Measurements from ENCODE around the gene KIF2A. TPM values are rescaled to one million over a fixed set of nuclear protein-coding genes. Genes with fewer than 3 reads are reported as not detected.

The KIF2A gene
- 28.5 and 34.0 TPM in 2 replicates for total RNA-seq

DNA sequence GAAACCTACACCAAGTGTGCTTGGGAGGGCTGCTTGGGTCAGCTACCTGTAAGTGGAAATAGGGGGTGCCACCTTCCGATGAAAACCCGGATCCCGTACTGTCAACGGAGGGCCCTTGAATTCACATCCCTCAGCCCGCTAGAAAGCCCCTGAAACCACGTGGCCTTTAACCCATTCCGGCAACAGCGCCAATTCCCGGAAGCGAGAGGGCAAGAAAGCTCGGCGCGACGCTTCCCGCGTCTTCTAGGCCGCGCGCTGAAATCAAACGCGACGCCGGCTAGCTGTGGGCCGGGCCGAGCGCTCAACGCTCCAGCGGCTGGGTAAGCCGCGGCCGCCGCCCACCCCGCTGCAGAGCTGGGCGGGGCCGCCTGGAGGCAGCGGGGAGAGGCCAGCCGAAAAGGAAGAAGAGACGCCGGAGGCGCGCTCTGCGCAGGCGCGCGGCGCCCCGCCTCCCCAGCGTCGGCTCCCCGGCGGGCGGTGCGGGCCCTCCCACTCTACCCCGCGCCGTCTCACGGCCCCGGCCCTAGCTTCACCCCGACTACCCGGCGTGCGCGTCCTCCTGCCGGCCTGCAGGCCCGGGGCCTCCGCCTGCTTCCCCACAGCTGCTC lies at the start of gene KIF2A:
Gene KIF2A (plus strand): TSS at position 492 of the 608 bp plus-strand sequence. CDS start 267 bp downstream, outside the sequence.

DNA sequence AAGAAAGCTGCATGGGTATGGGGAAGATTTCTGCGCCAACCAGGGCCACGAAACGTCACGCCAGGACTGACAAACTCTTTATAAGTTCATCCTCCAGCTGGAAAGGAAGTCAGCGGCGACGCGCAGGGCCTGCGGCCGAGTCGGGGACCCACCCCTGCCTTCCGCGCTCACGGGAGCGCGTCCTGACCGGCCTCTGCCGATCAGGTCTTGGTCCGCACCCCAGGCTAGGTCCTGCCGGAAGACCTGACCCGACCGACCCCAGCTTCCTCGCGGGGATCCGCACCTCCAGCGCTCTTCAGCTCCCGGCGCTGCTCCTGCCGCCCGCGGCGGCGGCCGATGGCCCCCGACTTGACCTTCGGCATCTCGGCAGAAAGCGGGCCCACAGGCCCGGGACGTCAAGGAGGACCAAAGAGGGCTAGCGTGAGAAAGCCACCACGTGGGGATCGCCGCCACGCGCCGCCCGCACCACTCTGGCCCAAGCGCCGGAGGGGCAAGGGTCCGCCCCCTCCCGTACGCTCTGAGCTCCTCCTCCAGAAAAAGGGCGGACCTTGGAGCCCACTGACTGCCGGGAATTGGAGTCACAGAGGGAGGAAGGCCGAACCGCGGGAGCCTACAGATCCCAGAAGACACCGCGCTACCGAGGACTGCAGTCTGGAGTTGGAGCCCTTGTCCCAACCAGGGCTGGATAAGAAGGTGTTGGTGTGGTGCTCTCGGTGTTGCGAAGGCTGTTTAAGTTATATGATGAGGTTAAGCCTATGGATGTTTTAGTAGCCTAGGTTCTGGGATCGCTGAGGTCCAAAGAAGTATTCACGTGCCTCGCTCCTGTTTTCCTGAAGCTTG lies 97.6 kb downstream of the KIF2A start, which contains the start of gene DIMT1:
Gene DIMT1 (minus strand): TSS at position 495 of the 840 bp plus-strand sequence. CDS start 133 bp downstream, at position 362.

DNA sequence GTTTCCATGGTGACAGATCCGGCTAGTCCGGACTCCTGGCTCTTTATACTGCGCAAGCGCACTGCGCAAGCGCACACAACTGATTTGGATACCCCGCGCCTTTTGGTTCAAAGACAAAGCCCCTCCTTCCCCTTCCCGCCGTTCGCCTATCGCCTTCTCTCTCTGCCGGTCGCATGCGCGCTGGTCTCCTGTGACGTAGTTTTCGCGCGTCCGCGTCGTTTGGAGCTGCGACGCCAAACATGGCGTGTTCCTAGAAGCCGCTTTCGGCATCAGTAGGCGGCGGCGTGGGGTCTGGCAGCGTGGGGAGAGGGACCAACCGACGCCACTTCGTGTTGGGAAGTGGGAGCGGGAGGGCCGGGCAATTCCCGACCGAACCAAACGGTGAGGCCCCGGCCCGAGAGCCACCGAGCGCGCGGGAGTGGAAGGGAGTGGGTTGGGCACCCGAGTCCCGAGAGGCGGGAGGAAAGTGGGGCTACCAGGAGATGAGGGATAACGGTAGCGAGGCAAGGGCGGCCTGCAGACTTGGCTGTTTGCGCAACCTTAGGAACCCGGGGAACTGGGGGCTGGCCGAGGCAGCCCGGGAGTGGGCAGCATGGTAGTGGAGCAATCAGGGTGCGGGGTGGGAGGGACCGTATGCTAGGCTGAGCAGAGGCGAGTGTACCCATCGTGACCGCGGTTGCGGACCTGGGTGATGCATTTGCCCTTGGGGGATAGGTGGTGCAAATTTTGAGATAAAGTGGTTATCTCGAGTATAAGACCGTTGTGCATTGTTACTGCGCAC lies 106.7 kb downstream of the KIF2A start, which contains the start of gene IPO11:
Gene IPO11 (plus strand): TSS at position 215 of the 781 bp plus-strand sequence. CDS start 24,517 bp downstream, outside the sequence.

Other genes starting within 250 kb of the KIF2A start
- gene DIMT1, start 97.7 kb downstream of the KIF2A start, total RNA-seq = 33.0 and 35.1 TPM in 2 replicates
- 14.1 and 14.3 TPM in 2 replicates for gene IPO11, start 106.6 kb downstream of the KIF2A start, total RNA-seq